HG02642 (cell line): Measurements from ENCODE around the gene MFF.
"Not testable (repeated sequence)": the region's sequence is repeated elsewhere in the genome, so short reads cannot be mapped to it uniquely, and the experiment has no call there.

Experiments used
- ATAC-seq: cut with Tn5 transposase; IDR thresholded peaks from one replicate; pipeline ENCODE4 v1.9.1; 2021; ENCODE audit warnings: mild to moderate bottlenecking; ENCODE audit not compliant: unreplicated experiment, poor library complexity

Gene MFF

DNA sequence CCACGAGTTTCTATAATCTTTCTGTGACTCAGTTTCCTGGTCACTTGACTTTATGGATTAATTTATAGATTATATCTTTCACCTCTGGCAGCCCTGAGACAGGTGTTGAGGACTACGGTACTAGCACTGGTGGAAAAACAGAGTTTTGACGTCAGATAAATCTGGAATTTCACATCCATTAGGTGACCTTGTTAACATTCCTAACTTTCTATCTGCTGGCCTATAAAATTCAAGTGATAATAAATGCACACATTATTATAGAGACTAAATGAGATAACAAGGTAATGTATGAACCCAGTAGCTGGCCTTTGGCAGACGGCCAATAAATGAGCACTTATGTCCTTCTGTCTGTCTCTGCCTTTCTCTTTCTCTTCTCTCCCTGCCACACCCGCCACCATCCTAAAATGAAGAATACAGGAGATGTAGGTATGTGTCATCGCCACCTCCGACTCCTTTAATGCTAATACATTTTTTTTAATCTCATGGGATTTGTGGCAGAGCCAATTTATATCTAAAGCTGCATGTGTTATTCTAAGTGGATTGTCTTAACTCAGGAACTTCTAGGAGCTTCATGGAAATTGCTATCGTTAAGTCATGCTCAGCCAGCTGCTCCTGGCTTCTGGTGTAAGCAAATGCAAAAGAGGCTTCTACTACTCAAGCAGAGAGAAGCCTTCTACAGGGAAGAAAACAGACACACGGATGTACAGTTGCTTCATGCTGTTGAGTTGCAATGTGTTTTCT is 51.8 kb downstream of the MFF start:
- ATAC-seq: no peak

- no peak for ATAC-seq
These were observed 52.7 kb downstream of the MFF start for GRCh38 chr2:227377467-227378351.

- no peak for ATAC-seq
These were observed 53.3 kb downstream of the MFF start for GRCh38 chr2:227378371-227378782.

GRCh38 chr2:227379095-227379494 is 54.0 kb downstream of the MFF start, which contains the start of gene TM4SF20:
Gene TM4SF20, minus strand, starts transcription at chr2:227379306. Its CDS starts 38 bp downstream, at chr2:227379268.
- ATAC-seq: no peak

DNA sequence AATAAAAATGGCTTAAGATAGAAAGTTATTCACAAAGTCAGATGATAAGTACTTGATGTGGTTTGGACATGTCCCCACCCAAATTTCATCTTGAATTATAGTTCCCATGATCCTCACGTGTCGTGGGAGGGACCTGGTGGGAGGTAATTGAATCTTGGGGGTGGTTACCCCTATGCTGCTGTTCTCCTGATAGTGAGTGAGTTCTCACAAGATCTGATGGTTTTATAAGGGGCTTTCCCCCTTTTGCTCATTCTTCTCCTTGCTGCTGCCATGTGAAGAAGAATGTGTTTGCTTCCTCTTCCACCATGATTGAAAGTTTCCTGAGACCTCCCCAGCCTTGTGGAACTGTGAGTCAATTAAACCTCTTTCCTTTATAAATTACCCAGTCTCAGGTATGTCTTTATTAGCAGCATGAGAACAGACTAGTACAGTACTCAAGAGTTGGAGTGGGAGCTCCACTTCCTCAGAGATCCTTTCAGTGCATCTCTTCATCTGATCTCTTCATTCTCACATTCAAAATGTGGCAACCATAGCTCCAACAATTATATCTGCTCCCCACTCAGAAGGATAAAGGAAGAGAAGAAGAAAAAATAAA is 57.3 kb downstream of the MFF start:
- ATAC-seq: not testable (repeated sequence)

DNA sequence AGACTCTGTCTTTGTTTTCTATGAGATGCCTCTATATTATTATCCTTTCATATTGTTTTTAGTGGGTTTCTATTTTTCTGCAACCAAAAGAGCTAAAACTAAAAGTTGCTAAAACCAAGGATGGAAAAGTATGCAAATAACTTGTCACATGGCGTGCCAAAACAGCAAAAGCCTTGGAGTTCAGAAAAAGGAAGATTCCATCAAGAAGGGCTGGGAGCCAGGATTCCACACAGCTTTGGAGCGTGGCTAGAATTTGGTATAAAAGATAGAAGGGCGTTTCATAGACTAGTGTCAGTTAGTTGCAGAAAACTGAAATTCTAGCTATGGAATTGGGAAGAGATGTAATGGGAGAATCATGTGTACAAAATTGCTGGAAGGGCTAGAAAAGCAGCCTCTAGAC is 58.6 kb downstream of the MFF start:
- ATAC-seq: no peak

GRCh38 chr2:227386630-227387029 is 61.6 kb downstream of the MFF start:
- ATAC-seq: no peak

DNA sequence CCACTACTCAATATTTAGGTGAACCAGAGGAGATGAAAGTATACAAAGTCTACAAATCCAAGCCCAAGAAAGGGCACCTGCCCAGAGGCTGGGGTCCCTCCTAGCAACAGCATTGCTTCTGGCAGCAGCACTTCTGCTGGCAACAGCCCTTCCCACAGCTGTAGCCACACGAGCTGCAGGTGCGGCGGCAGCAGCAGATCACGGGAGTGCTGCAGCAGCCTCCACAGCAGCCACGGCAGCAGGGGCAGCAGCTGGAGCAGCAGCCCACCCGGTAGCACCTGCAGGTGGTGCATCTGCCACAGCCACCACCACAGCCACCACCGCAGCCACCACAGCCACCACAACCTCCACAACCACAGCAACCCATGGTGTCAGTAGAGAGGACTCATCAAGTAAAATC is 62.5 kb downstream of the MFF start, which contains the start of gene SCYGR1:
SCYGR1 (minus strand) TSS at position 367 of the 400 bp plus-strand sequence; CDS start at position 367, 0 bp downstream.
- ATAC-seq: not testable (repeated sequence)

GRCh38 chr2:227388537-227389011 is 63.5 kb downstream of the MFF start:
- ATAC-seq: no peak

GRCh38 chr2:227389231-227389630 is 64.2 kb downstream of the MFF start:
- ATAC-seq: no peak

DNA sequence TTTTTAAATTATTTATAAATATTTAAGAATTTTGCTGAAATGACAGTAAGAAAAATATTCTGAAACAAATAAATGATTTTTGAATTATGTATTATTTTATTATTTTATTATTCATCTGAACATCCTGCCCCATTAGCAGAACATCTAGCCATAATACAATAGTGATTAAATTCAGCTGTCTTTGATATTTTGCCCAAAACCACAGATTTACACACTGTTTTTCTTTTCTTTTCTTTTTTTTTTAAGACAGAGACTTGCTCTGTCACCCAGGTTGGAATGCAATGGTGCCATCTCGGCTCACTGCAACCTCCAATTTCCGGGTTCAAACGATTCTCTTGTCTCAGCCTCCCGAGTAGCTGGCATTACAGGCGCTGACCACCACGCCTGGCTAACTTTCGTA is 64.6 kb downstream of the MFF start:
- no peak for ATAC-seq

DNA sequence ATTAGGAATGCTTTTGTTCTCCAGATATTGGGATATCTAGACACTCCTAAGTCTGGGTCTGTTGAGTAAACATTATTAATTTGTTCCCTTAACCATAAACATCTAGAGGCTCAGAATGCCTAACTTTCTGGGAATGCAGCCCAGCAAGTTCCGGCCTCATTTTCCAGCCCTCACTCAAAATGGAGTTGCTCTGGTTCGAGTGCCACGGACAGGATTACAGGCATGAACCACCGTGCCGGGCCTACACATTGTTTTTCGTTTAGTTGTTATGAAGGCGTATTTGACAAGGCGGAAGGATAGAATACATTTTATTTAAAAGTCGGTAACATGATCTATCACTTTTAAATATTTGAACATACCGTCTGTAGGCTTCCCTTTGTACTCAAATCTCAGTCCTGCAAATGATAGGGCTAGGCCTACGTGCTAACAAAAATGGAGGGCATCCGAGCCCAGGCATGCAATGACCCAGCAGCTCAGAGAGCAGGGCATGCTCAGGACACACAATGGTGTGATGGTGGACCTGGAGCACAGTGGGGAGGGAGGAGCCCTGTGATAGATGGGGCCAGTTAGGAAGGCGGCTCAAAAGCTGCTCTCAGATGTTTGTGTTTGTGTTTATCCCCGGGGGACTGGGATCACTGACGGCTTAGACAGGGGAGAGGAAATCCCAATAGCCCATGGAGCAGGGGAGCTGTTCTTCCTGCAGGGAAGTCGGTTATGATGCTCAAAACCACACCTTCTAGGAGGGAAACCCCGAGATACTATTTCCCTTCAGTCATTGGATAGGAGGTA is 65.6 kb downstream of the MFF start:
- ATAC-seq: no peak

- no peak for ATAC-seq
These were observed 69.3 kb downstream of the MFF start for GRCh38 chr2:227394401-227394800.

GRCh38 chr2:227395556-227395955 is 70.5 kb downstream of the MFF start:
- ATAC-seq: no peak

DNA sequence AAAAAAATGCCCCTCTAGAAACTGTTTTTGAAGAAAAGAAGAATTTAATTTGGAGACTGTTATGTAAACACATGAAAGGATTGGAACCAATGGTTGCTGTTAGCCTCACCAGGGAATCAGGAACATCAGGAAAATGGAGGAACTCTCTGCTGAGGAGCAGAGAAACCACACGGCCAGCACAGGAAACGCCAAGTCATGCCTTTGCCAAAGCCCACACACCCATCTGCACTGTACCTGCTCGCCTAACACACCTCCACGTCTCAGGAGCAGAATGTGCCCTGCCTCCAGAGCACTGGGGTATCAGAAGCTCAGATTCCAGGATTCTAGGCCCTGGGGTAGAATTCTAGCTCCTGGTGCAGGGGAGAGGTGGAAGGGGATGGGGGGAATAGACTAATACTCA is 72.5 kb downstream of the MFF start:
- no peak for ATAC-seq

DNA sequence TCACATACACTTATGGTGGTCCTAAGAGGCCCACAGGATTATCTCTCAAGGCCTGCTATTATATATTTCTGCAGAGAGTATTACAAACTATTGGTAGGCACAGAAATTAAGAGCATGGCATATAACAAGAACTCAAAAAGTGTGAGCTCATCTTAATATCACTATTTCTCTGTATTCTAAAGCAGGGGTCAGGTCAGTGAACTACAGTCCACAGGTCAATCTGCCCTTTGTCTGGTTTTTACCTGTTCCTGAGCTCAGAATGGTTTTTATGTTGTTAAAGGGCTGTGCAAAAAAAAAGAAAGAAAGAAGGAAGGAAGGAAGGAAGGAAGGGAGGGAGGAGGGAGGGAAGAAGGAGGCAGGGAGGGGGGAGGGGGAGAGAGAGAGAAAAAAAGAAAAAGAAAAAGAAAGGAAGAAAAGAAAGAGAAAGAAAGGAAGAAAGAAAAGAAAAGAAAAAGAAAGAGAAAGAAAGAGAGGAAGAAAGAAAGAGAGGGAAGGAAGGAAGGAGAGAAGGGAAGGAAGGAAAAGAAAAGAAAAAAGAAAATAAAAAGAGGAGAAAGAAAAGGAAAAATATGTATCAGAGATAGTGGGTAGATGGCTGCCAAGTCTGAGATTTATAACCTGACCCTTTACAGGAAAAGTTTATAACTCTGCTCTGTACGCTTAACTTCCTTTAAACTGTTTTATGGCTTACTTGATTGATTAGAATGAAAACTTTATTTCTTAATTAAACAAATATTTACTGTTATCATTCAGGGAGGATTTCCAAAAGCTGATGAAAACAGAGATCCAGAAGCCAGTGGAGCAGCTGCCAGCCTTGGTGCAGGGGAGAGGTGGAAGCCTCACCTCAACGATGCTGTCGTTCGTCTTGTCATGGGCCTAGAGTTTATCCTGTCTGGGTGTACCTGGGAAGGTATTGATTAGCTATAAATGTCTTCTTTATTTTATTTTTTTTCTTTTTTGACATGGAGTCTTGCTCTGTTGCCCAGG is 73.9 kb downstream of the MFF start:
- no peak for ATAC-seq

DNA sequence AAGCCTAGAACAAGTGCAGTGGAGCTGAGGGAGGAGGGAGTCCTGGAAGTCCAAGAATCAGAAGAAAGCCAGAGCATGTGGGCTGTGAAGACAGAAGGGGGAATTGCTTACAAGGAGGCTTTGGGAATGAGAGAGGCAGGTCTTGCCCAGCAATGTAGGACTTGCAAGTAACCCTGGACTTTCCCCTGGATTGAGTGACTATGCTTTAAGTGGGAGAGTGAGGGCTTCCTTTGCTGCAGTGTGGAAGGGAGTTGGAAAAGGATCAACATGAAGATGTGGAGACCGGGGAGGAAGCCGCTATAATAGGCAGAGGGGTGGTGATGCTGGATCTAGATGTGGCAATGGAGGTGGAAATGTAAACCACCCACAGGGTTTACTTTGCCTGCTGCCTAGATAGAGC is 76.5 kb downstream of the MFF start:
- ATAC-seq: no peak

GRCh38 chr2:227402321-227402720 is 77.3 kb downstream of the MFF start:
- no peak for ATAC-seq

GRCh38 chr2:227402959-227403358 is 77.9 kb downstream of the MFF start:
- ATAC-seq: no peak
